Stimulated activated CD8-positive, alpha-beta memory T cell treated with anti-CD3 and anti-CD28 coated beads, Interleukin-4, amount 100 ng/mL, for 48 hours (primary cell): ENCODE data around the gene LYPD1.

Experiments used
- DNase-seq: peaks from one replicate; pipeline ENCODE4 v3.0.0-alpha.2; 2020

LYPD1 gene

GRCh38 chr2:132668189-132668823 is 1.7 kb downstream of the LYPD1 start:
- no peak for DNase-seq

GRCh38 chr2:132667706-132668105 is 2.3 kb downstream of the LYPD1 start:
- DNase-seq = no peak

GRCh38 chr2:132665401-132666140 is 4.4 kb downstream of the LYPD1 start:
- DNase-seq = no peak

- DNase-seq = no peak
Observed at GRCh38 chr2:132664096-132664495, 5.9 kb downstream of the LYPD1 start.

- no peak for DNase-seq
Observed at GRCh38 chr2:132662732-132663131, 7.3 kb downstream of the LYPD1 start.

GRCh38 chr2:132659331-132659730 is 10.7 kb downstream of the LYPD1 start:
- DNase-seq = no peak

- no peak for DNase-seq
Observed at GRCh38 chr2:132656266-132656975, 13.6 kb downstream of the LYPD1 start.

- DNase-seq = no peak
Observed at GRCh38 chr2:132654968-132655367, 15.0 kb downstream of the LYPD1 start.

- no peak for DNase-seq
Observed at GRCh38 chr2:132654335-132654734, 15.7 kb downstream of the LYPD1 start.

GRCh38 chr2:132652474-132652873 is 17.5 kb downstream of the LYPD1 start:
- DNase-seq = no peak

GRCh38 chr2:132651115-132652045 is 18.6 kb downstream of the LYPD1 start:
- DNase-seq = no peak

GRCh38 chr2:132646540-132647108 is 23.4 kb downstream of the LYPD1 start:
- DNase-seq = no peak

GRCh38 chr2:132645722-132646539 is 24.1 kb downstream of the LYPD1 start:
- DNase-seq = no peak

GRCh38 chr2:132645176-132645575 is 24.8 kb downstream of the LYPD1 start:
- DNase-seq = no peak

GRCh38 chr2:132642415-132642814 is 27.6 kb downstream of the LYPD1 start:
- no peak for DNase-seq

GRCh38 chr2:132641819-132642218 is 28.2 kb downstream of the LYPD1 start:
- DNase-seq = no peak

- no peak for DNase-seq
Observed at GRCh38 chr2:132640116-132640515, 29.9 kb downstream of the LYPD1 start.

GRCh38 chr2:132638313-132639040 is 31.5 kb downstream of the LYPD1 start:
- DNase-seq = no peak

- DNase-seq = no peak
Observed at GRCh38 chr2:132636346-132636745, 33.7 kb downstream of the LYPD1 start.

- no peak for DNase-seq
Observed at GRCh38 chr2:132633635-132634034, 36.4 kb downstream of the LYPD1 start.
